ENCODE data around the gene CRAT.

CRAT gene

DNA sequence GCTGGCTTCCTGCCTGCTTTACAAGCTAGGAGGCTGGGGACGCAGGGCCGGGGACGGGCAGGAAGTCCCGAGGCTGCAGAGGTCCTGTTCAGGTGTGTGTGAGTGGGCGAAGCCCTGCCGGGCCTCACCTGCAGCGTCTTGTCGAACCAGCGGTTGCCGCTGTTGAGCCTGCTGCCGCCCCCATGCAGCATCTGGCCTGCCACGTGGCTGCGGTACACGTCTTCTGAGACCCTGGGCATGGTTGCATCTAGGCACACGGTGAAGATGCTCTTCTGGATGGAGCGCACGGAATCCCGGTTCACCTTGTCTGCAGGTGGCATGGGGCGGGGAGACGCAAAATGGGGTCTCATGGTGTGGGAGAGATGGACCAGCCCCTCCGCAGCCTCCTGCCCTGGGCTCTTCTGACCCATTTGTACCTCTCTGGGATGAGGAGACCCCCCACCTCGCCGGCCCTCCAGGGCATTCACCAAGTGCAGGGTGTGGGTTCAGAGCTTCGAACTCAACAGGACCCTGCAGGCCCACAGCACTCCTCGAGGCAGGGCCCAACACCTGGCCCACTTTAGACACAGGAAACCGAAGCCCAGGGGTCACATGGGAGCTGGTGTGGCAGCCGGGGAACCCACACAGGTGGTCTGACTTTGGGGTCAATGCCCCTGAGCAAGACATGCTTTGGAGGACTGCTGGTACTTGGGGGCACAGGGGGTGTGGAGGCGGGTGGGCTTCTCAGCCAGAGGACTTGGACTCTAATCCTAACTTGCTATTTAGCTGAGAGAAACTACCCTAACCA lies 10.0 kb downstream of the CRAT start:
- no peak overlapping the region for H3K4me3 ChIP-seq (ENCODE audit: low read depth, low read length)
- no peak for DNase-seq (ENCODE audit: low read depth)
- TF ChIP-seq, protein P1, sequence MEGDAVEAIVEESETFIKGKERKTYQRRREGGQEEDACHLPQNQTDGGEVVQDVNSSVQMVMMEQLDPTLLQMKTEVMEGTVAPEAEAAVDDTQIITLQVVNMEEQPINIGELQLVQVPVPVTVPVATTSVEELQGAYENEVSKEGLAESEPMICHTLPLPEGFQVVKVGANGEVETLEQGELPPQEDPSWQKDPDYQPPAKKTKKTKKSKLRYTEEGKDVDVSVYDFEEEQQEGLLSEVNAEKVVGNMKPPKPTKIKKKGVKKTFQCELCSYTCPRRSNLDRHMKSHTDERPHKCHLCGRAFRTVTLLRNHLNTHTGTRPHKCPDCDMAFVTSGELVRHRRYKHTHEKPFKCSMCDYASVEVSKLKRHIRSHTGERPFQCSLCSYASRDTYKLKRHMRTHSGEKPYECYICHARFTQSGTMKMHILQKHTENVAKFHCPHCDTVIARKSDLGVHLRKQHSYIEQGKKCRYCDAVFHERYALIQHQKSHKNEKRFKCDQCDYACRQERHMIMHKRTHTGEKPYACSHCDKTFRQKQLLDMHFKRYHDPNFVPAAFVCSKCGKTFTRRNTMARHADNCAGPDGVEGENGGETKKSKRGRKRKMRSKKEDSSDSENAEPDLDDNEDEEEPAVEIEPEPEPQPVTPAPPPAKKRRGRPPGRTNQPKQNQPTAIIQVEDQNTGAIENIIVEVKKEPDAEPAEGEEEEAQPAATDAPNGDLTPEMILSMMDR (IDR thresholded peaks at IDR 0.05; ENCODE audit: low read depth, low read length, missing control alignments), result no peak
- in situ Hi-C loops (cut with HindIII; ENCODE audit: low sequenced_read_pairs), result no loop called here

DNA sequence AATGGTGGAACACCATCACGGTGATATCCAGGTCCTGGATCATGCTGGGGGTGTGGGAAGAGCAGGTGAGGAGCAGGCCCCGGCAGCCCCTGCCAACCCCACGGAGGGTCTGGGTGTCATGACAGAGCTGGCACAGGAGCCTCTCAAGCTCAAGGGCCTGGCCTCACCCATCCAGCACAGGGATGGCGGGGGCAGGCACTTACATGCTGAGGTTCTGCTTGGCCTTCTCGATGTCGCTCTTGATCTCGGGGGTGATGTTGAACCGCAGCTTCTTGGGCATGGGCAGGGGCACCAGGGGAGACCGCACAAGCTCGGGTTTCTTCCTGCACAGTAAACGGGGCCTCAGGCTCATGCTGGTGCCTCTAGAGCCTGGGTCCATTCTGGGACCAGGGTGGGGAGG lies 12.3 kb downstream of the CRAT start:
- H3K4me3 ChIP-seq (ENCODE audit: low read depth, low read length), result no peak overlapping the region
- TF ChIP-seq, protein P1 (IDR thresholded peaks at IDR 0.05; ENCODE audit: low read depth, low read length, missing control alignments), result no peak
- in situ Hi-C loops (cut with HindIII; ENCODE audit: low sequenced_read_pairs), result no loop called here
- DNase-seq (ENCODE audit: low read depth), result no peak

DNA sequence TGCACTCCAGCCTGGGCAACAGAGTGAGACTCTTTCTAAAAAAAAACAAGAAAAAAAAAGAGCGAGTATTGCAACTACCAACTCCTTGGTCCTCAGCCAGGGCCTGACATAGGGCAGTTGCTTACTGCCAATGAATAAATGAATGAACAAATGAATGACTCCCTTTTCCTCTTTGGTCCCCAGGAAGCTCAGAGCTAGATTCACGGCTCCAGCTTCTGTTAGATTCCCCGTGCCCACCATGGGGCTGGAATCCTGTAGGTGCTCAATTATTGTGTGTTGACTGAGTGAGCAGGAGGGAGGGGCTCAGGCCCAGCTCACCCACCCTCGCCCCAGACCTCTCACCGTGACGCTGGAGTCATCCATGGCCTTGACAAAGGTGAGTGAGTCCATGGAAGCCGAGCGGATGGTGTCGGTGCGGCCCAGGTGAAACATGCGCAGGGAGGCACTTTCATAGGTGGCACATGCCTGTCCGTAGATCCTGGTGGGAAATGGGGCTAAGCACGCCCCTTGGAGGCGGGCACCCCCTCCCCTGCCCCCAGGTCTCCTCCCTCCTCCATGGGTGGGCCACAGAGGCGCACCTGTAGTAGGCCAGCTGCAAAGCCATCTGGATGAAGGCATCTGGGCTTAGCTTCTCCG lies 12.8 kb downstream of the CRAT start:
- DNase-seq (ENCODE audit: low read depth), result no peak
- no peak overlapping the region for H3K4me3 ChIP-seq (ENCODE audit: low read depth, low read length)
- TF ChIP-seq, protein P1 (IDR thresholded peaks at IDR 0.05; ENCODE audit: low read depth, low read length, missing control alignments), result no peak
- in situ Hi-C loops (cut with HindIII; ENCODE audit: low sequenced_read_pairs), result no loop called here

DNA sequence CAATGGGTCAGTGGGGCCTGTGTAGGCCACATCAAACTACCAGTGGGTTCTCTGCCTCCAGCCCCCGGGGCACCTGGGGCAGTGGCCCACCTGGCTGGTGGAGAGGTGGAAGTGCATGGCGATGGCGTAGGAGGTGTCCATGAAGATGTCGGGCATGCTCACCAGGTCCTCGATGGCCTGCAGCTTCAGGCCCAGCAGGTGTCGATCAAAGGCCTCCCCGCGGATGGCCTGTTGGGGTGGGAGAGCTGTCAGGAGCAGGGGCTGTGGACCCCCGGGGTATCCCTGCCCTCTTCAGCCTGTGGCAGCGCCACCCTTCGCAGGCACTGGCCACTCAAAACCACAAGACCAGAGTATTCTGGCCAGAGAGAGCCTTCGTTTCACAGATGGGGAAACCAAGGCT lies 14.7 kb downstream of the CRAT start:
- DNase-seq (ENCODE audit: low read depth), result no peak
- H3K4me3 ChIP-seq (ENCODE audit: low read depth, low read length), result no peak overlapping the region
- in situ Hi-C loops (cut with HindIII; ENCODE audit: low sequenced_read_pairs), result no loop called here
- TF ChIP-seq, protein P1 (IDR thresholded peaks at IDR 0.05; ENCODE audit: low read depth, low read length, missing control alignments), result no peak

DNA sequence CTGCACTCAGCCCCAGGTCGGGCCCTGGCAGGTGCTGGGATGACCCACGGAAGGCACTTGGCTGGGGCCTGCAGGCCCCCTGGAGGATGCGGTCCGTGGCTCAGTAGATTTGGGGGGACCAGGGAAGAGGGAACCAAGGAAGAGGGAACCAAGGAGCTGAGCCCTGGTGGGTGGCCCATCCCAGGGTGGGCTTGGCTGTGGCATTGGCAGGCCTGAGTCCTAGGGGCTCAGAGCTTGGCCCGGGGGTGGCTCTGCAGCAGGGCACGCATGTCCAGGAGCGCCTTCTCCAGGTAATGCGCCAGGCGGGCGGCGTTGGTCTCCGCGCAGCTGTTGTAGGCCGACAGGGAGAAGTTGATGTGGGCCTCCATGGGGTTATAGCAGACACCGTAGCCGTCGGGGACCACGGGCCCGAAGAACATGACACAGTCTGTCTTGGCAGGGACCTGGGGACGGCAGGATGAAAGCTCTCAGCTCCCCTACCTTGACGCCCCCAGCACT lies 15.4 kb downstream of the CRAT start:
- TF ChIP-seq, protein P1 (IDR thresholded peaks at IDR 0.05; ENCODE audit: low read depth, low read length, missing control alignments), result no peak
- DNase-seq (ENCODE audit: low read depth), result no peak
- in situ Hi-C loops (cut with HindIII; ENCODE audit: low sequenced_read_pairs), result no loop called here
- no peak overlapping the region for H3K4me3 ChIP-seq (ENCODE audit: low read depth, low read length)

DNA sequence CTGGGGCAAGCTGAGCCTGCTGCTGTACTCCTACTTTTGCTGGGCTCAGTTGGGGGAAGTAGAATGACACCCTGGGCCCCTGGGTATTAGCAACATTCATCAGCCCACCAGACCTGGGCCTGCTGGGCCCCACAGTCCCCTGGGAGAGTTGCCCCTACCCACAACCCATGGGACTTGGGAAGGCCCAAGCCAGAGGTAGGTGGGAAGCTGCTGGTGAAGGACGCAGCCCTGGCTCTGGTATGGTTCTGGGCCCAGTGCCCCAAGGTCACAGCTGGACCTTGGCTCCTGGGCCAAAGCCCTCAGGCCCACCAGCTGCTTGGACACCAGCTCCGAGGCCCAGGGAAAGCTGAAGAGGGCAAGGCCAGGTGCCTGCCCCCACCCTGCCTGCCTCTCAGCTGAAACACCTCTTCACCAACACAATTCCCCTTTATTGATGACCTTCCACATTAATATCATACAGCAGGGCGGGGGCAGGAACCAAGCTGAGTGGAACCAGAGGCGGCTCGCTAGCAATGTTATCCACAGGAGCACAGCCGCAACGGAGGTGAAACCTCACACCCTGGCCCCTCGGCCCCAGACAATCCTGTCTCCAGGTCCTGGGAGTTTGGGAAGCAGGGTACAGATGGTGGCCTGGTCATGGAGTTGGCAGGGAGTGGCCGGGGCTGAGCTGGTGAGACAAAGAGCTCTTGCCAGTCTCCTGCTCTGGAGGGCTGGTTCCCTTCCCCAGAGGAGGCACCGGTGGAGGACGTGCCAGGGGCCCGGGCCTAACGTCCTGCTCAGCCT lies 16.0 kb downstream of the CRAT start:
- no peak overlapping the region for H3K4me3 ChIP-seq (ENCODE audit: low read depth, low read length)
- no peak for DNase-seq (ENCODE audit: low read depth)
- in situ Hi-C loops (cut with HindIII; ENCODE audit: low sequenced_read_pairs), result no loop called here
- TF ChIP-seq, protein P1 (IDR thresholded peaks at IDR 0.05; ENCODE audit: low read depth, low read length, missing control alignments), result no peak
